NCI-H748 (cell line): ENCODE data around the gene MRAP2.
"Not testable (repeated sequence)": the region's sequence is repeated elsewhere in the genome, so short reads cannot be mapped to it uniquely, and the experiment has no call there.

ENCODE experiments used
- DNase-seq: peaks from one replicate; lab custom pipeline; 2025; ENCODE audit not compliant: unreplicated experiment; lab: John Stamatoyannopoulos, UW

MRAP2 gene

GRCh38 chr6:84129588-84129987 lies 96.0 kb downstream of the MRAP2 start:
- not testable (repeated sequence) for DNase-seq

- DNase-seq, result not testable (repeated sequence)
Measured at GRCh38 chr6:84133385-84133784, 99.8 kb downstream of the MRAP2 start.

GRCh38 chr6:84135291-84135690 lies 101.7 kb downstream of the MRAP2 start:
- no peak for DNase-seq

- DNase-seq, result no peak
Measured at GRCh38 chr6:84136364-84137050, 102.9 kb downstream of the MRAP2 start.

GRCh38 chr6:84137051-84137375 lies 103.4 kb downstream of the MRAP2 start:
- no peak for DNase-seq

GRCh38 chr6:84137989-84138575 lies 104.5 kb downstream of the MRAP2 start:
- no peak for DNase-seq

GRCh38 chr6:84139311-84139710 lies 105.7 kb downstream of the MRAP2 start:
- no peak for DNase-seq
